ENCODE results near the gene IMMP2L.
A peak's percentile ranks its signal among the peaks of the same experiment; 100 is the strongest.

The IMMP2L gene

DNA sequence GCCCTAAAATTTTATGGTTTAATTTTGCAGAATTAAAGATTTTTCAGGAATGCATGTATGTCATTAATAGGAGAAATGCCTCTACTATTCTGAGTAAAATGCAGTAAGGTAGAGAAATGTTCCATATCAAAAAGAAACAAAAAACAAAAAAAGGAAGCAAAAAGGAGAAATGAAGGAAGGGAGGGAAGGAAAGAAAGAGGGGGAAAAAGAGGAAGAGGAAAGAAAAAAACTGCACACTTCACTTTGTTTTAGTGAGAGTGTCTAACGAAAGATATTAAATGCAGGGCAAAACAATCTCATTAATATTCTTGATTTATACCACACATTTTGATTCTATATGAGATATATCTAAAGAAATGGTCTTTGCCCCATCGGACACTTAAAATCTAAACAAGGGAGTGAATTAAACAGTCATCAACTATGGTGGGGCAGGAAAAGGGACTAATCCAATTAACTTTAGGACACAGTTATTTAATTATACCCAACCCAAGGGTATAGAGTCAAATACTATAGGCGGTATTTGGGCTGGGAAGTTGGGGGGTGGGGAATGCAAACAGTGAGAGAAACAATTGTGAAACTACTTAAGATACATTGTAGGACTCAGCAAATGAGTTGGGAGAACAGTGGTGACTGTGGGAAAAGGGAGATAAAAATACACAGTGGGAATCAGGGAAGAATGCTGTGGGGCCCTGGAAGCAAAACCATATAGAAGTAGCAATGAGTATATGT lies 27.0 kb downstream of the IMMP2L start:
- H3K4me3 ChIP-seq (ENCODE audit: low read depth, low read length), result no peak overlapping the region
- TF ChIP-seq, protein P1, sequence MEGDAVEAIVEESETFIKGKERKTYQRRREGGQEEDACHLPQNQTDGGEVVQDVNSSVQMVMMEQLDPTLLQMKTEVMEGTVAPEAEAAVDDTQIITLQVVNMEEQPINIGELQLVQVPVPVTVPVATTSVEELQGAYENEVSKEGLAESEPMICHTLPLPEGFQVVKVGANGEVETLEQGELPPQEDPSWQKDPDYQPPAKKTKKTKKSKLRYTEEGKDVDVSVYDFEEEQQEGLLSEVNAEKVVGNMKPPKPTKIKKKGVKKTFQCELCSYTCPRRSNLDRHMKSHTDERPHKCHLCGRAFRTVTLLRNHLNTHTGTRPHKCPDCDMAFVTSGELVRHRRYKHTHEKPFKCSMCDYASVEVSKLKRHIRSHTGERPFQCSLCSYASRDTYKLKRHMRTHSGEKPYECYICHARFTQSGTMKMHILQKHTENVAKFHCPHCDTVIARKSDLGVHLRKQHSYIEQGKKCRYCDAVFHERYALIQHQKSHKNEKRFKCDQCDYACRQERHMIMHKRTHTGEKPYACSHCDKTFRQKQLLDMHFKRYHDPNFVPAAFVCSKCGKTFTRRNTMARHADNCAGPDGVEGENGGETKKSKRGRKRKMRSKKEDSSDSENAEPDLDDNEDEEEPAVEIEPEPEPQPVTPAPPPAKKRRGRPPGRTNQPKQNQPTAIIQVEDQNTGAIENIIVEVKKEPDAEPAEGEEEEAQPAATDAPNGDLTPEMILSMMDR (IDR thresholded peaks at IDR 0.05; ENCODE audit: insufficient read depth, low read depth, low read length, missing control alignments), result no peak
- no peak for DNase-seq (ENCODE audit: low read depth)

DNA sequence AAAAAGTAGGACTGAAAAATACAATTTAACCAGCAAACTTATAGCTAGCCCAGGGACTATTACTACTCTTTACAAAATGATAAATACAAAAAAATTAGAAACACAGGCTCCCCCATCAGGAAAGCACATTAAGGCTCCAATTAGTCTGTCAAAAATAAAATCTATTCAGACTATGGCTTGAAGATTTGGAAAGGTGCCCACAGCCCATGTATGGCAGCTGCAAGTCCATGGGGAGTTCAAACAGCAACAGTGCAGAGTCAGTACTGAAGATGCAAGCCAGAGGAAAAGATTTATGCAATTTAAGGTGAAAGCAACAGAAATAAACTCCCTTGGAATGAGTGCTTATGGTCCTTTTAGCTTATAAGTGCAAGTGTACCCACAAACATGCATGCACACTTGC lies 29.7 kb downstream of the IMMP2L start:
- DNase-seq (ENCODE audit: low read depth), result no peak
- TF ChIP-seq, protein P1 (IDR thresholded peaks at IDR 0.05; ENCODE audit: insufficient read depth, low read depth, low read length, missing control alignments), result no peak
- no peak overlapping the region for H3K4me3 ChIP-seq (ENCODE audit: low read depth, low read length)

DNA sequence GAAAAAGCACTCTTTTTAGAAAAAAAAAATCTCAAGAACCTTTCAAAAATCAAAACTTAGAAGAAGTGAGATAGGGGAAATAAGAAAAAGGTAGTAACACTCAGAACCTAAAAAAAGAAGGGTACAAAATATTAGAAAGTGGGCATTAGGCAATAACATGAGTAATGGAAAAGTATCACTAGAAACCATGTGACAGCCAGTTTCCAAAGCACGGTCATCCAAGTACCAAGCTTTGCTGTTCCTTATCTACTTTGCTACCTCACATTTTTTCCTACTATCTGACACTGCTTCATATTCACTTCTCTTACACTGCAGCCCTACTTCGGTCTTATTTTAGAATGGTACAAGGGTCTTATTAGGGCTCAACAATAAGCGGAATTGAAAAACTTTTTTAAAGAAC lies 30.3 kb downstream of the IMMP2L start:
- DNase-seq (ENCODE audit: low read depth), result no peak
- TF ChIP-seq, protein P1 (IDR thresholded peaks at IDR 0.05; ENCODE audit: insufficient read depth, low read depth, low read length, missing control alignments), result no peak
- no peak overlapping the region for H3K4me3 ChIP-seq (ENCODE audit: low read depth, low read length)

DNA sequence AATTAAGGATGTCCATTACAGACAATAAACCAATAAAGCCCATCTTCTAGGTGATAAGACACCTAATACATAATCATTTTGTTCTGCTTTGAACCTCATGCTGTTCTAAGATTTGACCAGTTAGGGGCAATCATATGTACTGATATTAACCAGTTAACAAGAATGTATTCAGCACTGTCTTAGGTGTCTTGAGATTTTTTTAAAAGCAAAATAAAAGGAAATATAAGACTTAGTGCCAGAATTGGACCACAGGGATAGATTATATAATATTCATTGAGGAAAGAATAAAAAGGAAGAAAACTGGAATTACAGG lies 32.0 kb downstream of the IMMP2L start:
- no peak for DNase-seq (ENCODE audit: low read depth)
- TF ChIP-seq, protein P1 (IDR thresholded peaks at IDR 0.05; ENCODE audit: insufficient read depth, low read depth, low read length, missing control alignments), result no peak
- no peak overlapping the region for H3K4me3 ChIP-seq (ENCODE audit: low read depth, low read length)

DNA sequence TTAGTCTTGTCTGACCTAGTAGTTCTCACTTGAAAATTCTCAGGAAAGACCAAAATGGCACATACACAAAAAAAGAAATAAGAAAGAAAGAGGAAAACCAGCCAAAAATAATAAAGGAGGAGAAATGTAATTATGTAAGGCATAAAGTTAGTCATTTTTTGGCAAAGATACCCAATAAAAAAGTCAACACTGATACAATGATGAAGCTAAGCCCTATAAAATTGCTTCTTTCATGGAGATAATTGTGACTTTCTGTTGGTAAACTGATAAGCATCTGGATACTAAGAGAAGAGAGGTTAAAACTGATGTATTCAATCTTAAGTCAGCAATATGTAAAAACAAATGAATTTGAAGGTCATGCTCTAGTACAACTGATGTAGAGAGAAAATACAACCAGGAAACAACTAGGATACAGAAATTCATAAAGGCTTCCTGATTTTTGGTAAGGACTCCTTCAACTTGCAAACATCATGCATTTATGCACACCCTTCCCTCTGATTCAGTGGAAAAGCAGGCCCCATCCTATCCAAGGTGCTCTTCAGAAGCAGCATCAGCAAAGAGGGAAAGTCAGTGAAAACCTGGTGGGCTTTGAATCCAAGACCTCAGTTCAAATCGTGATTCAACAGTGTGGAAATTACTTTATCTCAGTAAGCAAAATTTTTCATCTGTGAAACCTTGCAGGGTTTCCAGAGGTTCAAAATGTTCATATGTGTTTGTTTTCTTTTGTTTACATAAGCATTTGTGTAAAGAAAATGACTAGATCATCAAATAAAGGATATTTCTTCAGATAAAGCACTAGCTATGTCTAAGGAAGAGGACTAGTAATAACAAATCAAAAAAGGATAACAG lies 32.6 kb downstream of the IMMP2L start:
- no peak overlapping the region for H3K4me3 ChIP-seq (ENCODE audit: low read depth, low read length)
- TF ChIP-seq, protein P1 (IDR thresholded peaks at IDR 0.05; ENCODE audit: insufficient read depth, low read depth, low read length, missing control alignments), result no peak
- DNase-seq (ENCODE audit: low read depth), result no peak

DNA sequence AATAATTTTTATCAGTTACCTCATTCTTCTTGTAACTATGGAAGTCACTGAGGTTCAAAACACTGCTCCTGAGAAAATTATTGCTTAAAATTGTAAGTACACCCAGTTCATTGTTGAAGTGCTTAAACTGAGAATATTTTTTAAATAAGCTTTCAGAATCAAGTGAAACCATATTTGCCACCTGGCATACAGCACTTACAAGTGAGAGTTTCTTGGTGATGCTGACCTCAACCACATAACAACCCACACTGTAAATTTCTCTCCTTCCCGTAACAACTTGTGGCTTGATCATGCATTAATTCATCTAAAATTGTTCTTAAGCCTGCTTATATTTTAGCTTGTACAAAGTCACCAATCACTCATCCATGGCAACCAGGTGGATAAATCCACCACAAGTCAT lies 34.0 kb downstream of the IMMP2L start:
- DNase-seq (ENCODE audit: low read depth), result peak; percentile 74
- H3K4me3 ChIP-seq (ENCODE audit: low read depth, low read length), result no peak overlapping the region
- TF ChIP-seq, protein P1 (IDR thresholded peaks at IDR 0.05; ENCODE audit: insufficient read depth, low read depth, low read length, missing control alignments), result no peak
